HepG2 (cell line): ENCODE data around the gene GRIN2C. TPM values are rescaled to one million over a fixed set of nuclear protein-coding genes. Genes with fewer than 3 reads are reported as not detected.
A peak's percentile ranks its signal among the peaks of the same experiment; 100 is the strongest.

Experiments
- ATF5 ChIP-seq: sonication (generic); formaldehyde crosslinking; IDR thresholded peaks from 2 replicates; pipeline ENCODE4 v1.4.0; 2020; ENCODE audit warnings: mild to moderate bottlenecking, low read depth, missing genetic modification reagents
- GZF1 ChIP-seq: sonication (generic); formaldehyde crosslinking; IDR thresholded peaks from 2 replicates; pipeline ENCODE4 v1.5.1; 2020; ENCODE audit warnings: mild to moderate bottlenecking, missing genetic modification reagents
- HNRNPL ChIP-seq: fragments of 200-400 bp; formaldehyde crosslinking; IDR thresholded peaks from 2 replicates; pipeline ENCODE4 v1.6.1; 2017; ENCODE audit warnings: mild to moderate bottlenecking, low read depth, low read length
- PCBP1 ChIP-seq: fragments of 200-400 bp; formaldehyde crosslinking; IDR thresholded peaks from 2 replicates; pipeline ENCODE4 v1.6.1; 2017; ENCODE audit warnings: mild to moderate bottlenecking, low read depth, low read length, borderline replicate concordance
- PITX1 ChIP-seq: sonication (generic); formaldehyde crosslinking; IDR thresholded peaks from 2 replicates; pipeline ENCODE4 v1.5.1; 2020; ENCODE audit warnings: mild to moderate bottlenecking, missing genetic modification reagents
- PTBP1 ChIP-seq: fragments of 200-400 bp; formaldehyde crosslinking; IDR thresholded peaks from 2 replicates; pipeline ENCODE4 v1.6.1; 2018; ENCODE audit warnings: low read length, low read depth; ENCODE audit not compliant: poor library complexity, severe bottlenecking
- RBM39 ChIP-seq: fragments of 200-400 bp; formaldehyde crosslinking; IDR thresholded peaks from one replicate; pipeline ENCODE4 v1.6.1; 2018; ENCODE audit warnings: antibody characterized with exemption, mild to moderate bottlenecking, low read depth, low read length; ENCODE audit not compliant: poor library complexity, severe bottlenecking
- SAFB2 ChIP-seq: sonication (generic); formaldehyde crosslinking; IDR thresholded peaks from 2 replicates; pipeline ENCODE4 v1.5.1; 2020; ENCODE audit warnings: missing genetic modification reagents, low read depth, mild to moderate bottlenecking, borderline replicate concordance
- ZFP91 ChIP-seq: sonication (generic); formaldehyde crosslinking; IDR thresholded peaks from 2 replicates; pipeline ENCODE4 v1.9.0; 2022; ENCODE audit warnings: missing genetic modification reagents, mild to moderate bottlenecking, borderline replicate concordance
- ZNF607 ChIP-seq: sonication (generic); formaldehyde crosslinking; IDR thresholded peaks from 2 replicates; pipeline ENCODE4 v1.5.1; 2020; ENCODE audit warnings: missing genetic modification reagents, mild to moderate bottlenecking, borderline replicate concordance
- ZNF674 ChIP-seq: sonication (generic); formaldehyde crosslinking; IDR thresholded peaks from 2 replicates; pipeline ENCODE4 v1.5.0; 2020; ENCODE audit warnings: low read depth, mild to moderate bottlenecking, missing genetic modification reagents
- polyA plus RNA-seq, 8 experiments: library from polyadenylated mRNA; depleted of rRNA in 3 of 8; stranded (reverse) in 7 of 8; unstranded in 1 of 8; fragments of >200 nt; fragmentation: Illumina TruSeq in 4 of 8; extraction: Trizol in 4 of 8; gene quantifications; 2 replicates each; pipeline versions ENCODE4 v1.2.1 to v1.2.3, GENCODE V29; 2011 to 2016; ENCODE audit warnings: low read depth in 4 of 8, missing spikeins in 1 of 8, mixed read lengths in 1 of 8; ENCODE audit not compliant: insufficient read depth in 1 of 8
- total RNA-seq, 5 experiments: library from RNA; depleted of rRNA; stranded (reverse); fragments of >200 nt; fragmentation: Illumina TruSeq; extraction: Trizol; gene quantifications; 2 replicates each; pipeline ENCODE4 v1.2.3, GENCODE V29; 2016; ENCODE audit warnings: low read depth in 1 of 5
- TF ChIP-seq, protein P1 (sequence below), 2 experiments: fragments of 450-650 bp in 1 of 2; sonication (generic) in 1 of 2; formaldehyde crosslinking in 1 of 2; IDR thresholded peaks; 2 replicates each; pipeline versions ENCODE4 v1.6.1 to v1.8.0; 2016 to 2022; ENCODE audit warnings: antibody characterized with exemption in 1 of 2, mild to moderate bottlenecking in 1 of 2, missing genetic modification reagents in 1 of 2

Gene GRIN2C
- total and polyA plus RNA-seq, 2 of the 13 experiments (the other 11 are each of a cell fraction or from before 2014, with no cell fraction given): 0.03 to 0.11 TPM

DNA sequence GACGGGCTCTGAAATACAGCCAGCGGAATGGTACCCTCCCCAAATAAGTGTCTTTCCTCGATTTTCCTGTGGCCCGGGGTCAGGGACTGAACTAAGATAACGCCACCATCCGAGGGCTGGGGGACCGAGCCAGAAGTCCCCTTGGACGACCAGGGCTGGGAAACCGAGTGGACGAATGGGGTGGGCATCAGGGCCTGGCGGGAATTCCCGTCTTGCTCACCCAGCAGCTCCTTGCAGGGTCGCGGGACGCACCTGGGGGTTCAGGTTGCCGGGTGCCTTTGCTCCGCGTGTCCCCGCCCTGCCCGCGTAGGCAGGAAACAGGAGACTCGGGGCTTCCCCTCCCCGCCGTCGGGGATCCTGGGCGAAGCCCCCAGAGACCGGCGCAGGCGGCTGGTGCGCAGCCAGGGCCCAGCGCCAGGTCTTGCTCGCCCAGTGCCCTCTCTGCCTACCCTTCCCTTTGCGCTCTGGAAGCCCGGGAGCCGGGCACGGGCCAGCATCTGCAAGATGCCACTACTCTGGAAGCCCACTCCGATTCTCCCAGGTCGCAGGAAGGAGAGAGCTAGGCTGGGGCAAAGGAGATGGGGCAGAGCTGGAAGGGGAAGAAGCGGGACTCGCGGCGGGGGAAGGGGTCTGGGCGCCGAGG lies 665 bp upstream of the GRIN2C start (continued):
- no peak for TF ChIP-seq ATF5 (CRISPR knock-in tag)
- no peak for TF ChIP-seq PTBP1
- TF ChIP-seq, protein P1, sequence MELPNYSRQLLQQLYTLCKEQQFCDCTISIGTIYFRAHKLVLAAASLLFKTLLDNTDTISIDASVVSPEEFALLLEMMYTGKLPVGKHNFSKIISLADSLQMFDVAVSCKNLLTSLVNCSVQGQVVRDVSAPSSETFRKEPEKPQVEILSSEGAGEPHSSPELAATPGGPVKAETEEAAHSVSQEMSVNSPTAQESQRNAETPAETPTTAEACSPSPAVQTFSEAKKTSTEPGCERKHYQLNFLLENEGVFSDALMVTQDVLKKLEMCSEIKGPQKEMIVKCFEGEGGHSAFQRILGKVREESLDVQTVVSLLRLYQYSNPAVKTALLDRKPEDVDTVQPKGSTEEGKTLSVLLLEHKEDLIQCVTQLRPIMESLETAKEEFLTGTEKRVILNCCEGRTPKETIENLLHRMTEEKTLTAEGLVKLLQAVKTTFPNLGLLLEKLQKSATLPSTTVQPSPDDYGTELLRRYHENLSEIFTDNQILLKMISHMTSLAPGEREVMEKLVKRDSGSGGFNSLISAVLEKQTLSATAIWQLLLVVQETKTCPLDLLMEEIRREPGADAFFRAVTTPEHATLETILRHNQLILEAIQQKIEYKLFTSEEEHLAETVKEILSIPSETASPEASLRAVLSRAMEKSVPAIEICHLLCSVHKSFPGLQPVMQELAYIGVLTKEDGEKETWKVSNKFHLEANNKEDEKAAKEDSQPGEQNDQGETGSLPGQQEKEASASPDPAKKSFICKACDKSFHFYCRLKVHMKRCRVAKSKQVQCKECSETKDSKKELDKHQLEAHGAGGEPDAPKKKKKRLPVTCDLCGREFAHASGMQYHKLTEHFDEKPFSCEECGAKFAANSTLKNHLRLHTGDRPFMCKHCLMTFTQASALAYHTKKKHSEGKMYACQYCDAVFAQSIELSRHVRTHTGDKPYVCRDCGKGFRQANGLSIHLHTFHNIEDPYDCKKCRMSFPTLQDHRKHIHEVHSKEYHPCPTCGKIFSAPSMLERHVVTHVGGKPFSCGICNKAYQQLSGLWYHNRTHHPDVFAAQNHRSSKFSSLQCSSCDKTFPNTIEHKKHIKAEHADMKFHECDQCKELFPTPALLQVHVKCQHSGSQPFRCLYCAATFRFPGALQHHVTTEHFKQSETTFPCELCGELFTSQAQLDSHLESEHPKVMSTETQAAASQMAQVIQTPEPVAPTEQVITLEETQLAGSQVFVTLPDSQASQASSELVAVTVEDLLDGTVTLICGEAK (IDR thresholded peaks at IDR 0.05): no peak
- TF ChIP-seq, protein P1 (CRISPR knock-in tag; IDR thresholded peaks at IDR 0.05): peak; percentile 18; the same call in 1 of the 2 replicates
- 0 out of 2 replicates have a peak, but pooled peaks have one; percentile 55 for TF ChIP-seq HNRNPL
- no peak for TF ChIP-seq PITX1 (CRISPR knock-in tag)
- no peak for TF ChIP-seq RBM39
- no peak for TF ChIP-seq GZF1 (CRISPR knock-in tag)
- TF ChIP-seq ZFP91 (CRISPR knock-in tag): 0 out of 2 replicates have a peak, but pooled peaks have one; percentile 31
- no peak for TF ChIP-seq SAFB2 (CRISPR knock-in tag)
- 0 out of 2 replicates have a peak, but pooled peaks have one; percentile 51 for TF ChIP-seq PCBP1
- no peak for TF ChIP-seq ZNF674 (CRISPR knock-in tag)
- no peak for TF ChIP-seq ZNF607 (CRISPR knock-in tag)
